CD4-positive, alpha-beta T cell treated with Interleukin-15 for 4 hours (primary cell): ENCODE data around the gene GORAB.
A peak's percentile ranks its signal among the peaks of the same experiment; 100 is the strongest.

Experiments used
- DNase-seq: peaks from one replicate; pipeline ENCODE4 v3.0.0-alpha.2; 2020; ENCODE audit warnings: low spot score

The GORAB gene, protein sequence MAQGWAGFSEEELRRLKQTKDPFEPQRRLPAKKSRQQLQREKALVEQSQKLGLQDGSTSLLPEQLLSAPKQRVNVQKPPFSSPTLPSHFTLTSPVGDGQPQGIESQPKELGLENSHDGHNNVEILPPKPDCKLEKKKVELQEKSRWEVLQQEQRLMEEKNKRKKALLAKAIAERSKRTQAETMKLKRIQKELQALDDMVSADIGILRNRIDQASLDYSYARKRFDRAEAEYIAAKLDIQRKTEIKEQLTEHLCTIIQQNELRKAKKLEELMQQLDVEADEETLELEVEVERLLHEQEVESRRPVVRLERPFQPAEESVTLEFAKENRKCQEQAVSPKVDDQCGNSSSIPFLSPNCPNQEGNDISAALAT

DNA sequence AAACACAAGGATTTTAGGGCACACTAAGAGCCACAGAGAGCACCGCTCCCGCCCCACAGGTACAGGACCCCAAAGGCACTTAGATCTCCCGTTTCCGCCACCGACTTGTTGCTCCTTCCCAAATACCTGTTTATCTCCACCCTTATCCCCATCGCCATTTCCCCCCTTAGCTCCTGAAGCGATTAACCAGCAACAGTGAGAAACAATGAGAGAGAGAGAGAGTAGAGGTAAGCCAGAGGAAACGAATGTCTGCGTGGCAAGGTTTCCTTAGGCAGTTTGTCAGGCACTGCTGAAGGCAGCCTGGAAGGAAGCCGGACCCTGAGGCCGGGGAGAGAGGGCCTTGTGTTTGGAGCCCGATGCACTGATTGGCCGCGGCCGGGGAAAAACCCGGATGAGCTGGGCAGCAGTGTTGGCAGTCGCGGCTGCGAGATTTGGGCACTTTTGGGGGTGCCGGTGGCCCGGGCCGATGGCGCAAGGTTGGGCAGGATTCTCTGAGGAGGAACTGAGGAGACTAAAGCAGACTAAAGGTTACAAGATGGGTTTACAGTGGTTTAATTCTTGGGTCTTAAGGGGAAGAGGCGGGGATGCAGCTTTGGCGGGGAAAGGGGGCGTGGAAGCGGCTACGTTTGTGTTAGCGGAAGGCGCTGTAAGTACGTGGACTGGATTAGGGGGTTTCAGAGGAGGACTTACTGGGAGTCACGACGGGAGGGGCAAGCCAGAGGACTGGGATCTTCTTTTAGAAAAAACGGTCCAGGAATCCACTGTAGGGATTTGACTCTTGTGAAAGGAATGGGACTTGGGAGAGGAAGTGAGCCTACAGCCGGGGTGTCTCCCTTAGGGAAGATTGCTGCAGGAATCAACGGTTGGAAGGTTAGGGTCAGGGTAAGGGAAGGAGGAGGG is at the start of gene GORAB:
GORAB (plus strand) TSS at position 409 of the 900 bp plus-strand sequence; CDS start at position 467, 58 bp downstream.
- peak; percentile 86 for DNase-seq

DNA sequence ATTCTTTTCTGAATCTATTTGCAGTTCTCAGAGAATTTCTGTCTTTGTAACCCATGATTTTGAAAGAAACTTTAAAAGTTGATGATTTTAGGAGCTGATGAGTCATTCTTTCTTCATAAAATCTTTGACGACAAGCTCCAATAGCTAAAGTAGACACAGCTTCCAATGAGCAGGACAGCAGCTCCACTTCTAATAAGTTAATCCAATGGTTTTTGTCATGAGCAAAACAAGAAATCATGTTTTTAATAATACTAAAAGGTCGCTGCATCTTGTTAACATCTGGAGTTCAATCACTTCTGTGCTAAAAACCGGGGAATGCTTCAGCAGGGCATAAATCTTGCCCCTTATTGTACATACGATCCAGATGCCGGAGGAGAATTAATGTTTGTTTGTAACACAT is 48.9 kb upstream of the GORAB start:
- no peak for DNase-seq

DNA sequence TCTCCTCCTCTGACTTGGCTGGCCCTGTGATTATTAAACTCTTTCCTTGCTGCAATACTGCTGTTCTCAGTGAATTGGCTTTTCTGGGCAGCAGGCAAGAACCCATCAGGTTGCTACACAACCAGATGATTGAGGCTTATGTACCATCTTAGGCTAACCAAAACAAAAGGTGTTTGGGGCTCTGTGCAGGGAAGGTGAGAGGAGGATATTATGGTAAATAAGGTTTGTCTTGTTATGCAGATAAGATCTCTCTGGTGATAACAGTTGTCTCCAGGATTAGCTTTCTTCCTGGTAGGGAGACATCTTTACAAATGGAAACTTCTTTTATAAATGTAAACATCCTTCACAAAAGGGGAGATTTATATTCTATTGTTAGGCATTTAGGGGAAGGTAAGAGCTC is 44.5 kb upstream of the GORAB start:
- DNase-seq = no peak

DNA sequence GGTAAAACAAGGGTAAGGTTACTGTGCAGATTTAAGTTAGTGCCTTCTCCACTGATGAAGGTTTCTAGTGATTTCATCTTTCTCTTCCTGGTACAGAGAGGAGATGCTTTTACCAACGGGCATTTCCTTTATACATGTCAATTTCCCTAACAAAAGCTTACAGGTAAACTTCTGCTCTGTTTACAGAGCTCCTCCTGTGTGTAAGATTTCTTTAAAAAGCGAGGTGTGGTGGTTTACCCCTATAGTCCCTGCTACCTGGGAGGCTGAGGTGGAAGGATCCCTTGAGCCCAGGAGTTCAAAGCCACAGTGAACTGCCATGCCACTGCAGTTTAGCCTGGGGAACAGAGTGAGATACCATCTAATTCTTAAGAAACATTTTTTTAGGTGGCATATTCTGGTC is 40.7 kb upstream of the GORAB start:
- DNase-seq = no peak

DNA sequence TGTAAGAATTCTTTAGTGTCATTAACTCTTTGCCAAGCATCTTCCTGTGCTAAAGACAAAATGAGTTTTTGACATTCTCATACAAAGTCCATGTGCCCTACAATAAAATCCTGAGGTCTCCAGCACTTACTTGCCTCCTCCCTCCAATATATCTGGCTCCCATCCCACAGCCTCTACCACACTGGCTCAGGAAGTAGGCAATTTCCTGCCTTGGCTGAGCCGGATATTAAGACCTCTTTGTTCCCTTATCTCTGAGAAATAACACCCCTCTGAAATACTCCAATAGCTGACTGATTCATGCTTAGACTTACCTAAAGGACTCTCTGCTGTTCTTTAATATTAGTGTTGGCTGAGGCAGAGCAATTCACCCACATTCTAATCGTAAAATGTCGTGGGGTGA is 37.6 kb upstream of the GORAB start:
- no peak for DNase-seq

DNA sequence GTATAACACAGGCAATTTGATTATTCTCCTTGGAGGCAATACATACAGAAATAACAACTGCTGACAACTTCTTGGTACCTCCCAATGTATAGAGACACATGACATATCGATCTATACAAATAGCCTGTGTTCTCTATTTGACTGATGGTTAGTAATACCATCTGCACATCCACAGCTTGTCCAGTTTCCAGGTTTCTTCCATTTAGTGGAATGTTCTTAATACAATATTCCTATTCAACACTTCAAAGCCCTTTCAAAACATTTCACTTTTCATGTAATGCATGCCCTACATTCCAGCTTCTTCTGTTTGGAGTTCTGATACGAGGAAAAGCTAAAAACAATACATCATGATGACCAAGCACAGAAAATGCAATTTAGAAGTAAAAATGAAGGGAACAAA is 37.0 kb upstream of the GORAB start:
- no peak for DNase-seq

DNA sequence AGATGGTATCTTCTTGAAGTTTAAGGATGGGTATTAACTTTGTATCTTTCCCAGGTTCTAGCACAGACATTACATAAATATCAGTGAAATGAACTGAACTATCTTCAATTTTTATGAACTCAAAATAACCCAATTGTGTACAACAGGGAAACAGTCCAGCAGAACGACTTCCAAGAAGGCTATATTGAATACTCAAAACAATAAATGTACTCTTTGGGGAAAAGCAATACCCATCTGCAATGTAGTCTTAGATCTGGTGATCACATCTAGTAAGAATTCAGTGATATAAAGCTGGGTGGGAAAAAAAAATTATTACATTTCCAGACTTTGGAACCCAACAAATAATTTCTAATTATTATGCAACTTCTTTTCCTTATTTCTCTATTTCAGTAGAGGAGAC is 33.1 kb upstream of the GORAB start:
- no peak for DNase-seq

DNA sequence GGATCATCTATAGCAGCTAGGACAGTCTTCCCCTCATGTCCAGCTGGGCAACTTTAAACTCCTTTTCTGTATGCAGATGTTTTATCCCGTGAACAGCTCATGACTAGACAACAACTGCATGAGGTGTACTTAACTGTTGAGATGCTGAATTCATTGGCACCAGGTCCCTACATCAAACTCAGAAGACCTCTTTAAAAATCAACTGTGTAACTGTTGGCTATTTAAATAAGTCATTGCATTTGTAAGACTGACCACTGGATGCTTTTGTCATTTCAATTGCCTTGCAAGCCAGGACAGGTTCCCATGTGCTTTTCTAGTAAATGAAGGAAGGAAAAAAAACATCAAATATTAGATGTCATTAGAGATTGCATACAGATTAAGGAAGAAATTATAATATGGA is 28.3 kb upstream of the GORAB start:
- no peak for DNase-seq

DNA sequence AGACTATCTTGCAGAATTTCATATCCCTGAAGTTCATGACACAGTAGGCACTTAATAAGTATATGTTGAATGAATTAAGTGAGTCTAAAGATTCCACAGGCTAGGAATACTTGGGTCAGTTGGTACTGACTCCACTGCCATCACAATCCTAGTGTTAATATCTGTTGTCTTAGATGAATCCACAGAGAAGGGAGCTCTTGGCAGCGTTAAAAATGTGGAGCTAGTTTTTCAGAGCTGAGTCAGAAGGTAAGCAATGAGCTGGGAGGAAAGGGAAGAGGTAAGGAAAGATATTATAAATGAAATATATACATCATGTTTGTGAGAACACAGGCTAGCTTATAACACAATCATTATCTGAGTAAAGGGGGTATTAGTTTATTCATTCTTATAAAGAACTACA is 21.8 kb upstream of the GORAB start:
- DNase-seq = no peak

DNA sequence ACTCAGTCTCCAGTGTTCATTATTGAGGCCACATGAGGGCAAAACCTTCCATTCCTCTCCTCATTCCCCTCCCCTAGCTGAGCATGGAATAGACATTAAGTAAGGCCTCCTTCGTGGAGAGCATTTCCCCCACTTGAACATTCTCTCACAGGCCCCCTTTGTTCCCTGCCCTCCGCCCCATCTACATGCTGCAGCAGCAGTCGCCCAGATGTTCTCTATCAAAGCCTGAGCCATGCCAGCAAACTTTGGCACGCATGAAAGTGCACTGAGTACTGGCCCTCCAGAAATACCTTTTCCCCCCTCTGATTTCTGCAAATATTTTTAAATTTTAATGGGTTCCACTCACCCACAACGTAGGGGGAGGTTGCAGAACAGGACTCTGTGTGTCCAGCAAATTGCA is 20.9 kb upstream of the GORAB start:
- DNase-seq = no peak

DNA sequence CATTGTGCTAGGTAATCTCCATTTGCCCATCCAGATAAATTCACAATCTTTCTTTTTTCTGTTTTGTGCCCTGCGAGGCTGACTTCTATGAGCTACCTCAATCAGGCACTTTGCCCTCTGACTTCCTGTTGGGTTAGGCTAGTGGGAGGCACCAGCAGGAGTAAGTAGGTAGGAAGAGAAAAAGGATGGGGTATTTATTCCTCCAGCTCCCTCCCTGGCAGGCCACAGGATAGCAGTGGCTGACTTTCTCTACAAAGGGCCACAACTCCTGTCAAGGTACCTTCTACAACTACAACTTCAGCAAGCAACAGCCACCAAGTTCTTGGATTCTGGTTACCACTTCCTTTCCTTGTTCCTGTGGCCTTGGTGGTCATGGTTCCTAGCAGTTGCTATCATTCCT is 18.8 kb upstream of the GORAB start:
- DNase-seq = no peak

DNA sequence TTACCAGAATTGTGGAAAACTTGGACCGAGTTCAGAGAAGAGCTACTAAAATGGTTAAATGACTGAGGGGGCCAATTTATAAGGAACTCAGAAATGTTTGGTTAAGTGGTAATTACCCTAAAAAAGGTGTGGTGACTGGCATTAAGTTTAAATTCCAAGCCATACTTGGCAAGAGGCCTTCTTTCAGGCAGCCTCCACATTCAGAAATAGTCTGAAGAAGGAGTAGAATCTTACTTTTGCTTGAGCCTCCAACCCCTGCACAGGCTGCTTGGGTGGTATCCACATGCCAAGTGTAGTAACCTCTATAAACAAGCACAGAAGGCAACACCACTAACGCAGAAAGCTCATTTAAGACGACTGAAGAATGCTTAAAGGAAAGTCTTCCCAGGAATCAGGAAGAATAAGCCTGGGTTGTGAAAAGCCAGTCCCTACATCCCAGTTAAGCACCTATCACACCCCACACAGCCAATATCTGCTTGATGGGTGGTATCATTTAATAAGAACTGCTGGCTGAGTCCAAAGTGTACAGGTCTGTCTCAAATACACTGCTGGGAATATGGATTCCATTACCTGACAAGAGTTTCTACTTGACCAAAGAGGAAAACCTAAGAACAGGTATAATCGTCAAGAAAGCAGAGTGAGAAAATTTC is 13.7 kb upstream of the GORAB start:
- no peak for DNase-seq

DNA sequence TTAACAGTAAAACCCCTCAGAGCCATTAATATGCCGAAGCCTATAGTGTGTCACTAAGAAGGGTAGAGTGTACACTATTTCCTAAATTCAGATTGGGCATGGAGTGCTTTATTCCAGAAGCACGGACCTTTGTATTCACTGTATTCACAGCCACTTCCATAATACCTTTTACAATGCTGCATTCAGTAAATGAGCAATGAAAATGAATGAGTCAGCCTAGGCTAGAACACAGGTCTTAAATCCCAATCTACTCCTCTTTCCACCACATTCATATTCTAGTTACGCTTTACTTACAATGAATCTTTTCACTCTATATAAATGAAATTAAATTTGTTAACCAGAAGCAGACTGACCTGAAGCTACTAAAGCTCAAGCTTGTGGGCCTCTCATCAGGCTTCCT is 13.0 kb upstream of the GORAB start:
- no peak for DNase-seq

DNA sequence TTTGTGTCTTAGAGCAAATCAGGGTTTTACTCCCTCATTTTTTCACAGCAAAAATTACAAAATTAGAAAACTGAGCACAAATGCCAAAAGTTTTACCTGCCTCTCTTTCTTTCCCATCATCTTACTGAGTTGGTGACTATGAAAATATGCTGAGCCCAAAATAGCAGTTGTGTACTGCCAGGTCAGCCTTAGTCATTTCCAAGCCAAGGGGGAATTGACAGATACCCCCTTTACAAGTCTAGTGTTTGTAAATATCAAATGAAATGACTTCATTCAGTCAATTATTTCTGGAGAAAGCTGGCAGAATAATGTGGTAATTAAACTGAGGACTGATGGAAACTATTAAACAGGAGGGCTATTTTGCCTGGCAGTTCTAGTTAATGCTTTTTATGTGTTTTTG is 11.4 kb upstream of the GORAB start:
- DNase-seq = no peak

DNA sequence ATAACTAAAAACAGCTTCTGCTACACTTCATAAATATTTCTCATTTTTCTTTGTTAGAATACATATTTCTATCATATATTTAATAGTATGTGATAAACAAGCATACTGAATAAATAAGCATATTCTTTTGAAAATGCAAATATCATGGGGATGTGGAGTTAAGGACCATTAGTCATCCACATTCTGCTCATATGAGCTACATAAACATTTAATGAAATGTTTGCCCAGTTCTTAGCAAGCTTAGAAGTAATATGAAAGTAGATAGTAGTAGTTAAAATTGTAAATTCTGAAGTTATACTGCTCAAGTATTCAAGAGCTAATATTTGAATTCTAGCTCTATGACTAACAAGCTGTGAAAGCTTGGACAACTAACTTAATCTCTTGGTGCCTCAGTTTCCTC is 10.1 kb upstream of the GORAB start:
- DNase-seq = no peak

DNA sequence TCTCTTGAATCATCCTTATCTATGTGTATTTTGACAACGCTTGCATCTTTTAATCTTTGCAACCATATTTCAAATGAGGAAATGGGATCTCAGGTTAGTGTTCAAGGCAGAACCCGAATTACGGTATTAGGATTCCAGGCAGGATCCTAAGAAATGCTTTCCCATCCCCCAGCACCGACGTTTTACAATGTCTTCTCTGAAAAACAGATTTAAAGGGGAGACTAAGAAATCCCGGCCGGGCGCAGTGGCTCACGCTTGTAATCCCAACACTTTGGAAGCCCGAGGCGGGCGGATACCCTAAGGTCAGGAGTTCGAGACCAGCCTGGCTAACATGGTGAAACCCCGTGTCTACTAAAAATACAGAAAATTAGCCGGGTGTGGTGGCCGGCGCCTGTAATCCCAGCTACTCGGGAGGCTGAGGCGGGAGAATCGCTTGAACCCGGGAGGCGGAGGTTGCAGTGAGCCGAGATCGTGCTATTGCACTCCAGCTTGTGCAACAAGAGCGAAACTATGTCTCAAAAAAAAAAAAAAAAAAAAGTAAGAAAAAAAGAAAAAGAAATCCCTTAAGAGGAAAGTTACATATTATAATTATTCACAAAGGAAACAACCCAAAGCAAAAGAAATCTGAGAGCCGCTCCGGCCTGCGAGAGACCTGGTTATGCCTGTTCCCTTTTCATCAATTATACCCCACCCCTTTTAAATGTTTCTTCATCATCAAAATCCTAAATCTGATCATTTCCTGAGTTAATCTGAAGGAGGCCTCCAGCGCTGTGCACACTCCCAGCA is 801 bp upstream of the GORAB start:
- DNase-seq = no peak

DNA sequence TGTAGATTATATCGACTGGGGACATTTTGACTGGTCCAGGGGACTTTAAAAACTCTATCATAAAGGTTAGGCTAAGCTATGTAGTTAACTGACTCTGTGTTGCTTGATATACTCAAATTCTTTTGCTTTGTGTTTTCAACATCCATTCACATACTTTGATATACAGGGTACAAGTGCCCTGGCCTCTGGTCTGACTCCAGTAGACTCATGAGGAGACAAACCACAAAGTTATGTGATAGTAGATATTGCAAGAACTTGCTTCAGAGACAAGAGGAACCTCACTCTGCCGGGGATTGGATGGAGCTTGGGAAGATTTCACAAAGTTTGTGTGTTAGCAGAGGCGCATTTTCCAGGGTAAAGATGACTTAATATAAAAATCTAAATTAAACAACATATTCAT is 1.3 kb downstream of the GORAB start:
- no peak for DNase-seq

DNA sequence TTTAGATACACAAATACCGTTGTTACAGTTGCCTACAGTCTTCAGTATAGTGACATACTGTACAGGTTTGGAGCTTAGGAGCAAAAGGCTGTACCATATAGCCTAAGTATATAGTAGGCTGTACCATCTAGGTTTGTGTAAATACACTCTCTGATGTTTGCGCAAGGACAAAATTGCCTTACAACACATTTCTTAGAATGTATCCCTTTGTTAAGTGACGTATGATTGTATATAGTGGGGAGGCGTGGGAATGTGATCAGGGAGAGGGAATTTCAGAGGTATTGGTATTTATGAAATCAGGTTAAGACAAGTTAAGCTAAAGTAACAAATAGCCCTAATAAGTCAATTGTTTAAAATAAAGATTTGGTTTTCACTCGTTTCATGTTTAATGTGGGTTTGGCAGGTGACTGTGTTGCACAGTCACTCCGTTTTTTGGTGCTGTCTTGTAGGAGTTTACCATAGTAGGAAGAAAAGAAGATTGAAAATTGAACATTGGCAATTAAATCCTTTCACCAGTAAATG is 2.7 kb downstream of the GORAB start:
- DNase-seq = no peak

DNA sequence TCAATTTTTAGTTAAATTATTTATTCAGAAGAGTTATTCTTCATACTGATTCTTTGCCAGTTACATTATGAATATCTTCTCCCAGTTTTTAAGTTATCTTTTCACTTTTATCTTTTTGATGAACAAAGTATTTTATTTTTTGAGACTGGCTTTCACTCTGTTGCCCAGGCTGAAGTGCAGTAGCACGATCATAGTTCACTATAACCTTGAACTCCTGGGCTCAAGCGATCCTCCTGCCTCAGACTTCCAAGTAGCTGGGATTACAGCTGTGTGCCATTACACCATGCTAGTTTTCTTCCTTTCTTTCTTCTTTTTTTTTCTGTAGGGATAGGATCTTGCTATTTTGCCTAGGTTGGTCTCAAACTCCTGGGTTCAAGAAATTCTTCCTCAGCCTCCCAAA is 3.5 kb downstream of the GORAB start:
- no peak for DNase-seq

DNA sequence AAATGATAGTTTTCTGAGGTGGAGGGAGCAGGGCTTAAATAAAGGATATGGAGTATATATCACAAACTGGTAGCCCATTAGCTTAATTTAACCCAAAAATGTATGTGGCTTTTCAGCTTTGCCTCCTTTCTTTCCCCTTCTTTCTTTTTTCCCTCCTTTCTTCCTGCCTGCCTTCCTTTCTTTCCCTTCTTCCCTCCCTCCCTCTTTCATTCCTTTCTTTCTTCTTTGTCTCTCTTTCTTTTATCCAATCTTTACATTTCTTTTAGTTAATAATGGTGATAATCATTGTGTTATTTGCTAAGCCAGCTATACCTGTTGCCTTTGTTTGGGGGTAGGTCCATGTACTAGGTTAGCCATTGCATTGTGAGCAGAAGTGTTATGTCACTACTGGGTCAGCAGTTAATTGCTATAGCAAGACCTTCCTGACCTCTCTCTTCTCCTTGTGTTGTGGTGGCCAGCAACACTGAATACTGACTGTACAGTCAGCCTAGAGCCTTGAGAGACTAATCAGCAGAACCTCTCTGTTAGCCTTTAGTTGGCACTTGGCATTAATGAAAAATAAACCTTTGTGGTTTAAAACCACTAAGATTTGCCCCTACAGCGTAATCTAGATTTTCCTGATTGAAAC is 5.1 kb downstream of the GORAB start:
- DNase-seq = no peak

DNA sequence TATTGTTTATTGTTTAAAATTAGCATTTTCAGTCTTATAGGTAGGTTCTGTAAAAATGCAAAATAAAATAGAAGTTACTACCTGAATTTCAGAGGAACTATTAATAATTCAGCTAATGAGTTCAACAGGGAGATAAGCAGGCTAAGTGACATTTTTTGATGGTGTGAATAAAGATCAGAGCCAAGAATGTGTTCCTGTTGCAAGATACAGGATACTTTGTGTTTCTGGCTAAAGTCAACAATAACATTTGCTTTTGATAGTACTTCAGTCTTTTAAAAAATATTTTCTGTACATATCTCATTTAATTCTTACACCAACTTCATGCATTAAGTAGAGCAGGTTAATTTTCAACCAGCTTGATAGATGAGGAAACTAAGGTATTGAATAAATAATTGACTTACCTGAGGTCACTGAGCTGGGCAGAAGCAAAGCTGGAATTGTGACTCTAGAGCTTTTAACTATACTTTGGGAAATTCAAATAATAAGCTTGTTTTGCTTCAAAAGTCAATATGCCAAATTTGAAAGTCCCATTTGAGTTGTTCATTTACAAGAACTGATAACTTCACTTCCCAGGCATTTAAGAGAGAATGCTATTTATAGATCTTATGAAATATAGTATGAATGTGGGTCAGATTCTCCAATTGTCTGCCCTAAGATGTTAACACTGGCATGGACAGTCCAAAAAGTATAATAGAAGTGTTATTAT is 6.0 kb downstream of the GORAB start:
- no peak for DNase-seq
